ENCODE results near the gene CYP2A7.
"Not testable (repeated sequence)": the region's sequence is repeated elsewhere in the genome, so short reads cannot be mapped to it uniquely, and the experiment has no call there.

The CYP2A7 gene

DNA sequence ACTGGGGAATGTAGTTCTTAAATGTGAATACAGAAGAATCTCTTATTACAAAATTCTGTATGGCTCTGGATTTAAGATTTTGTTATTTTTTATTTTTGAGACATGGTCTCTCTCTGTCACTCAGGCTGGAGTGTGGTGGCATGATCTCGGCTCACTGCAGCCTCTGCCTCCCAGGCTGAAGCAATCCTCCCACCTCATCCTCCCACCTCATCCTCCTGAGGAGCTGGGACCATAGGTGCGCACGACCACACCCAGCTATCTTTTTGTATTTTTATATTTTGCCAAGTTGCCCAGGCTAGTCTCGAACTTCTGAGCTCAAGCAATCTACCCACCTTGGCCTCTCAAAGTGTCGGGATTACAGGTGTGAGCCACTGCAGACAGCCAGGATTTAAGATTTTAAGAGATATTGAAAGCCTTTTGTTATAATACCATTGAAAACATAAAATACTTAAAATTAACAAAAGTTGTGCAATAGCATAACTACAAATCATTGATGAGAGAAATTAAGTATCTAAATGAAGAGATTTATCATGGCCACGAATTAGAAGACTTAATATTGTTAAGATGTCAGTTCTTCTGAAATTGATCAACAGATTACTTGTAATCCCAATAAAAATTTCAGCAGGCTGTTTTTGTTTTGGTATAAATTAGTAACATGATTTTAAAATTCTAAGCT is 45.1 kb downstream of the CYP2A7 start:
- H3K9ac ChIP-seq (ENCODE audit: low read depth, low read length) = no peak overlapping the region
- no peaks in the 10 kb centered on the region for H3K4me1 ChIP-seq (ENCODE audit: insufficient read depth, low read length)
- H3K9me3 ChIP-seq (ENCODE audit: control insufficient read depth, insufficient read depth, low read length) = no peaks in the 10 kb centered on the region
- no peaks in the 10 kb centered on the region for H3K36me3 ChIP-seq (ENCODE audit: insufficient read depth, low read length)

- not testable (repeated sequence) for H3K9me3 ChIP-seq (ENCODE audit: control insufficient read depth, insufficient read depth, low read length); H3K36me3 ChIP-seq (ENCODE audit: insufficient read depth, low read length); H3K4me1 ChIP-seq (ENCODE audit: insufficient read depth, low read length); H3K9ac ChIP-seq (ENCODE audit: low read depth, low read length)
Observed at GRCh38 chr19:40833728-40834533, 48.1 kb downstream of the CYP2A7 start.

- not testable (repeated sequence) for H3K4me1 ChIP-seq (ENCODE audit: insufficient read depth, low read length); H3K9ac ChIP-seq (ENCODE audit: low read depth, low read length); H3K36me3 ChIP-seq (ENCODE audit: insufficient read depth, low read length); H3K9me3 ChIP-seq (ENCODE audit: control insufficient read depth, insufficient read depth, low read length)
Observed at GRCh38 chr19:40832431-40832790, 49.6 kb downstream of the CYP2A7 start.

DNA sequence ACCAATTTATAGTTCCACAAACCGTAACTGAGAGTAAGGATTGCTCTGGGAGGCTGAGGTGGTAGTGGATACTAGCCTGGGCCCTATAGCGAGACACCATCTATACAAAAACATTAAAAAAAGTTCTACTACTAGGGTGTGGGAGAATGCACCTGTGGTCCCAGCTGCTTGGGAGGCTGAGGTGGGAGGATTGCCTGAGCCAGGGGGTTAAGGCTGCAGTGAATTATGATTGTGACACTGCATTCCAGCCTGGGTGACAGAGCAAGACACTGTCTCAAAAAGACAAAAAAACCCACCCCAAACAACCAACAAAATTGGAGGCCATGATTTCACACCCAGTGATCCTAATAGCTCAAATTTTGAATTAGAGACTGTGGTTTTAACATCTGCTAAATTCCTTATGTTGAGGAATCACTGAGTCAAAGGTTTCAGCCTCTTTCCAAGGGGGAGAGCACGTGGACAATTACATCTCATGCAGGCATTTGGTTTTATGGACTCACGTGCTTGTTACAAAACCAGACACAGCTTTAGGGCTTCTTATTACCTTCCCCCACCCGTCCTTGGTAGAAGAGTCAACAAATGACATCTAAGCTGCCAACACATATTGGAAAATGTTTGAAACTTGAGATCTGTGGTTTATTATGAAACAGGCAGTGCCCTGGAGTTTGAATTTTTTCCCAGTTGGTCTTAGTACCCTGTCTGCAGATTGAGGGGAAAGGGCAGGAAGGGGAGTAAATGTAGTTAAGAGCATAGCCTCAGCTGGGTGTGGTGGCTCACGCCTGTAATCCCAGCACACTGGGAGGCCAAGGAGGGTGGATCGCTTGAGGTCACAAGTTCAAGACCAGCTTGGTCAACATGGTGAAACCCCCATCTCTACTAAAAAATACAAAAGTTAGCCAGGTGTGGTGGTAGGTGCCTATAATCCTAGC is 50.3 kb downstream of the CYP2A7 start:
- H3K9me3 ChIP-seq (ENCODE audit: control insufficient read depth, insufficient read depth, low read length) = no peaks in the 10 kb centered on the region
- no peak overlapping the region for H3K9ac ChIP-seq (ENCODE audit: low read depth, low read length)
- H3K4me1 ChIP-seq (ENCODE audit: insufficient read depth, low read length) = no peaks in the 10 kb centered on the region
- no peaks in the 10 kb centered on the region for H3K36me3 ChIP-seq (ENCODE audit: insufficient read depth, low read length)

- H3K36me3 ChIP-seq (ENCODE audit: insufficient read depth, low read length); H3K9me3 ChIP-seq (ENCODE audit: control insufficient read depth, insufficient read depth, low read length); H3K9ac ChIP-seq (ENCODE audit: low read depth, low read length); H3K4me1 ChIP-seq (ENCODE audit: insufficient read depth, low read length): not testable (repeated sequence)
Observed at GRCh38 chr19:40830741-40831140, 51.3 kb downstream of the CYP2A7 start.

GRCh38 chr19:40829205-40829604 is 52.8 kb downstream of the CYP2A7 start:
- H3K9me3 ChIP-seq (ENCODE audit: control insufficient read depth, insufficient read depth, low read length) = no peaks in the 10 kb centered on the region
- no peaks in the 10 kb centered on the region for H3K4me1 ChIP-seq (ENCODE audit: insufficient read depth, low read length)
- no peaks in the 10 kb centered on the region for H3K36me3 ChIP-seq (ENCODE audit: insufficient read depth, low read length)
- no peak overlapping the region for H3K9ac ChIP-seq (ENCODE audit: low read depth, low read length)

- Histone ChIP-seq H3K36me3 (ENCODE audit: insufficient read depth, low read length) (no peaks in the 10 kb centered on the region), H3K9me3 (ENCODE audit: control insufficient read depth, insufficient read depth, low read length) (no peaks in the 10 kb centered on the region), H3K4me1 (ENCODE audit: insufficient read depth, low read length) (no peaks in the 10 kb centered on the region), H3K9ac (ENCODE audit: low read depth, low read length) (no peak overlapping the region)
Observed at GRCh38 chr19:40827386-40828247, 54.4 kb downstream of the CYP2A7 start.

- not testable (repeated sequence) for H3K9ac ChIP-seq (ENCODE audit: low read depth, low read length); H3K9me3 ChIP-seq (ENCODE audit: control insufficient read depth, insufficient read depth, low read length); H3K4me1 ChIP-seq (ENCODE audit: insufficient read depth, low read length); H3K36me3 ChIP-seq (ENCODE audit: insufficient read depth, low read length)
Observed at GRCh38 chr19:40826699-40827385, 55.2 kb downstream of the CYP2A7 start.

DNA sequence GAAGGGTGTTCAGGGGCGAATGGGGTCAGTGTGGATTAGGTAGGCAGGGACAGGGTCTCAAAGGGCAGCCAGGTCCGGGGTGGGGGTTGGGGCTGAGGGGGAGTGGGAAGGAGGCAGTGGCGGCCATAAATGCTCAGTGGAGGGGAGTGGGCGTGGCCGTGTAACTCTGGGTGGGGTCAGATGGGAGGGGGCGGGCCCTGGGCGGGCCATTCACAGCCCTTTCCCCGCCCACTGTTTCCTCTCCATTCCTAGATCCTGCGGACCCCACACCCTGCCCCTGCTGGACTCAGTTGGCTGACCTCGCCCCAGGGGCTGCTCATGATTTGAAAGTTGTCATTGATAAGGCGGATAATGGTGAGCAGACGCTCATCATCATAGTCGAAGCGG is 55.7 kb downstream of the CYP2A7 start:
- not testable (repeated sequence) for H3K9ac ChIP-seq (ENCODE audit: low read depth, low read length); H3K36me3 ChIP-seq (ENCODE audit: insufficient read depth, low read length); H3K4me1 ChIP-seq (ENCODE audit: insufficient read depth, low read length); H3K9me3 ChIP-seq (ENCODE audit: control insufficient read depth, insufficient read depth, low read length)

- H3K36me3 ChIP-seq (ENCODE audit: insufficient read depth, low read length); H3K4me1 ChIP-seq (ENCODE audit: insufficient read depth, low read length); H3K9ac ChIP-seq (ENCODE audit: low read depth, low read length); H3K9me3 ChIP-seq (ENCODE audit: control insufficient read depth, insufficient read depth, low read length): not testable (repeated sequence)
Observed at GRCh38 chr19:40825460-40826095, 56.5 kb downstream of the CYP2A7 start.

Data from ES-I3 (cell line).